ENCODE data around the gene NDRG3.
A peak's percentile ranks its signal among the peaks of the same experiment; 100 is the strongest.

The NDRG3 gene

DNA sequence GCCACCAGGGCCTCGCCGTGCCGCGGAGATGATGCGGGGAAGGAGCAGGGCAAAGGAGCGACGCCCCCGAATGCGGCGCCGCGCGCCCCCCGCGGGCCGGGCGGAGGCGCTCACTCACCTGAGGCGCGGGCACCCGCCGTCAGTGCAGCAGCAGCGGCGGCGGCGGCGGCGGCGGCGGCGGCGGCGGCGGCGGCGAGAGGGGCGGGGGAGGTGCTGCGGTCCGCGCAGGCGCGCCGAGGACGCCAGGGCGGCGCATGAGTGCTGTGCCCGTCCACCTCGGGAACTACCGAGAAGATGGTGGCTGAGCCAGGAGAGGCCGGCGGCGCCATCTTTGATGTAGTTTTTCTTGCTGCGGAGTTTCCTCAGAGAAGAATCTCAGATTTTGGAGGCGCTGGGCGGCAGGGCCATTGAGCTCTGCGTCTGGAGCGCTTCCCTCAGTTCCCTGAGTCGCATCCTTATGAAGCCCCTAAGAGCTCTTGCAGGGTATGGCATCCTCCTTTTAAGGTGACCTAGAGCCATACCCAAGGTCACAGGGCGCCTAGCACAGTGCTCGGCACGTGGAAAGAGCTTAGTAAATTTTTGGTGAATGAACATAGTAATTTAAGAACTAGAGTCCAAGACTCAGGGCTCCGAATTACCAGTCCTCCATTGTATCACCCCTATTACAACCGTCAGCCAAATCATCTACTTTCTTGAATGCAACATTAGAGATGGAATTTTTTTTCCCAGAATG is at the start of gene NDRG3:
Gene NDRG3, minus strand, starts transcription at position 164 of the 733 bp plus-strand sequence. CDS start 24,355 bp downstream, outside the sequence.
- DNase-seq, result peak; percentile 80

- DNase-seq, result no peak
Observed at GRCh38 chr20:36794116-36794474, 48.2 kb upstream of the NDRG3 start.

GRCh38 chr20:36793294-36794115 is 47.6 kb upstream of the NDRG3 start:
- no peak for DNase-seq

DNA sequence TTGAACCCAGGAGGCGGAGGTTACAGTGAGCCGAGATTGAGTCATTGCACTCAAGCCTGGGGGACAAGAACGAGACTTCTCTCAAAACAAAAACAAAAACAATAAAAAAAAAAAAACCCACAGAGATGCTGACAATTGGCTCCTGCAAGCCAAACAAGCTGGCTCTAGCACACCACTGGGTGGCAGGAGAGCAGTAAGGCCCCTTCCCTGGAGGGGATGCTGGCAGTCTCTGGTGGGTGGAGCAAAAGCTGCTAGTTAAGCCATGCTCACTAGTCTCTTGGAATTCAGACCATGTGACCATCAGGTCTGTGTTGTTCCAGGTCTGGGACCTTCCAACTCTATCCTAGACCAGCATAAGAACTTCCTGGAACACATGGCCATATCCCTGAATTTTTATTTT is 46.5 kb upstream of the NDRG3 start:
- no peak for DNase-seq

DNA sequence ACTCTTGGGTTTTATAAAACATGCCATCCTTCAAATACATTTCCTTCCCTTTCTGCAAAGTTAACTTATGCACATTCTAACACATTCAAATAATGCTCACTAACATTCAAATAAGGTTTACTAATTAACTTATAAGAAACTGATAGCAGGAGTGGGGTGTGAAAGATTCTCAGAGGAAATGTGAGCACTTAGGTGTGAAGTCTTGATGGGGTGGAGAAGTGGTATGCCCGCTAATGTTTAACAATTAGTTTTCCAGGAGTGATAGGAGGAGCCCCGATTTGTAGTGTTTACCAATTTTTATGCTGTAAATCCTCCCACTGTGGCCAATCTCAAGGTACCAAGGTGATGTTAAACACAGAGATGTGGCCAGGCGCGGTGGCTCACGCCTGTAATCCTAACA is 46.0 kb upstream of the NDRG3 start:
- no peak for DNase-seq

DNA sequence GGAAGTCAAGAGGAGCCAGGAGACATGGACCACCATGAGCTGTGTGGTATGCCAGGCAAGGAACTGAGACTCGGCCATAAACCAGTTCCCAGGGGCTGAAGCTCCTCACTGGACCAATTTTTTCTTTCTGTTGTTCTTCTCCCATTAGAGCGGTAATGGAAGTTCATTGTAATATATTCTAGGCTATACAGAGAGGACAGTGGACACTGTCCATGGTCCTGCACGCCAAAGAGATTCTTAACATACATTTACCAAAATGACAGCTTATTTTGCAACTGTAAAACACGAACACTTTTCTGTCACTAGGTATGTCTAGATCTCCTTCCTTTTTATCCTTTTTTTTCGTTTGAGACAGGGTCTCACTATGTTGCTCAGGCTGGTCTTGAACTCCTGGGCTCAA is 40.8 kb upstream of the NDRG3 start:
- DNase-seq, result no peak

DNA sequence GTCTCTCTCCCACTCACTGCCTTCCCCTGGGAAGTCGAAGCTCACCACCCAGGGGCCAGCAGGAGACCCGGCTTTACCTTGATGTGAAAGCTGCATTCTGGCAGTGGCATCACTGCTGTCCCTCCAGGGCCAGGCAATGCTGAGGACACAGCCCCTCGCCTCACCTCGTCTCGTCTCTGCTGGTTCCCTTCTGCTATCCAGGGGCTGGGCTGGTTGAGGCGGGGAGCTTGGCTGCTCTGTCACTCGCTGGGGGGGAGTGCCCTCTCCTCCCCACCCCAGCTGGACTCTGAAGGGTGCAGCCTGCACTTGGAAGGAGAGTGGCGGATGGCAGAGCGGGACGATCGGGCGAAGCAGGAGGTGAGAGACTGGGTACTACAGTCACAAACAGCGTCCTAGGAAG is 40.4 kb upstream of the NDRG3 start:
- DNase-seq, result no peak

DNA sequence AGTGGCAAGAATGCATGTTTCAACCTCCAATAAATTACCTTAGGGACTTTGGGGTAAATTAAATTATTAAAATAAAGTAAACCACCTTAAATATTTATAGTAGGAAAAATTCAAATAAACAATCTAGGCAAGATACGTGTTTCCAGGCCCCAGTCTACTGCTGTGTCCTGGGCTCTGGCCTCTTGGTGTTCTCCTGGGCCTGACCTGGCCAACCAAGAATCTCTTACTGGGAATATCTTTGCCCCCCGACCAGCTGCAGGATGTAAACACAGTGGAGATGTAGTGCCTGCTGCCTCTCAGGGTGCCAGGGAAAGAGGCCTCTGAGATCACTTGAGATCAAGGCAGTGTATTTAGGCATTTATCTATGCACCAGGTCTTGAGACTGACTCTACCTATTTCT is 39.4 kb upstream of the NDRG3 start:
- DNase-seq, result no peak

DNA sequence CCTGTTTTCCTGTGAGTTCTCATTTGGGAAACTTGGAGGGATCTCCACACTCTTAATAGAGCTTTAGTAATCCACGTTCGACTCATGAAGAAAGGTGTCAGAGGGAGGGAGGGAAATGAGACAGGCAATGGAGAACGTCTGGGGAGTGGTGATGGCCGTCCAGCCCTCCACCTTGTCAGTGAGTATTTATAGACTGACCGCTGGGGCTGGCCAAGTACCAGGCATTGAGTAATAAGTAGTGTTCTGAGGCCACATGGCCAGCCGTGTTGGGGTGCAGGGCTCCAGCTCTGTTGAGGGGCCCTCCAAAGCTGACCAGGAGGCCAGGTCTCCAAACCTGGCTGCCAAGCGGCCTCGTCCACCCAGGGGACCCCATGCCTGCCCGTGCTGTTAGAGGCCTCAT is 39.0 kb upstream of the NDRG3 start:
- no peak for DNase-seq

DNA sequence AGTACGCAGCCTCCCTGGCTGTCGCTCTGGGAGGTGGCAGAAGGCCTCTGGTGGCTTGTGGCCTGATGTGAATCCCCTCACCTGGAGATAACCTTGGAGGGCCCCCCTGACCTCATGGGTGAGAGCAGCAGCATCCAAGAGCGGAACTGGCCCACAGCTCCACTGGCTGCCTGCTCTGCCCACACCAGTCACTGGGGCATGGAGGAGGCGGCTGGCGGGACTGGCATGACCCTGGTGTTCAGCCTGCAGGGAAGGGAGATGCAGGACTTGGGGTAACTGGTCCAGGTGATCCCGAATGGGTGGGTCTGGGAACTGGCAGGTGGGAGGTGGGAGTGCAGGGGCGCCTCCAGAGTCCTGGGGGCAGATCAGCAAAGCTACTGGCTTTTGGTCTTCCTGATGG is 38.2 kb upstream of the NDRG3 start:
- no peak for DNase-seq

GRCh38 chr20:36779656-36780025 is 33.8 kb upstream of the NDRG3 start:
- DNase-seq, result no peak

DNA sequence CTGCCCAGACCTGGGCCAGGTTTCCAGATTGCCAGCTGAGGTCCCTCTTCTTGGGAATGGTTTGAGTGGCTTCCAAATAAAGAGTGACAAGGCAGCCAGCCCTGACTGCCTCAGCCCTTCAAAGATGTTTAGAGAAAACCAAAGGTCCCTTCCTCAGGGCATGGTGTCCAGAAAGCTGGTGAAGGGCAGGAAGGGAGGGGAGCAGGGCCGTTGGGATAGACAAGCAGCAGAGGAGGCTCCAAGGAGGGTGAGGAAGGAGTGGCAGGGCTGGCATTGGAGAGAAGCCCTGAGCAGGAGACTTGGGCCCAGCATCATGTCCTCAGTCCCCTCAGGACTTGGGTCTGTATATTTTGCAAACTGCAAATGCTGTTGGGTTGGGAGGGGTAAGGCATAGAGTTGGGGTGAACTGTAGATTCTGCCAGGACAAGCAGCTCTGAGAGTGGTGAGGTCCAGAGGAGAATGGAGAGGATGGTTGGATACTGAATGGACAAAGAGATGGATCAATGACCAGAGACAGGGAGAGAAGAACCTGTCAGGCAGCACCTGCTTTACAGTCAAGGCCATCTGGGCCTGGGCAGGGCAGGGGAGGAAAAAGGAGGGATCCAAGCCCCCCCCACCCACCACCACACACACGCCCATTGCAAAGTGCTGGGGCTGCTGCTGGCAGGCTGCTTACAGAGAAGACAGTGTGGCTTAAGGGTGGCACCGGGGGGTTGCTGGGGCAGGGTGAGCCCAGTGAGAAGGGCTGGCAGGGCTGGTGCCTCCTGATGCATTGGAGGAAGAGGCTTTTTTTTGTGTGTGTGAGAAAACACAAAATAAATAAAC is 33.2 kb upstream of the NDRG3 start:
- DNase-seq, result no peak

GRCh38 chr20:36777576-36777975 is 31.7 kb upstream of the NDRG3 start:
- DNase-seq, result no peak

DNA sequence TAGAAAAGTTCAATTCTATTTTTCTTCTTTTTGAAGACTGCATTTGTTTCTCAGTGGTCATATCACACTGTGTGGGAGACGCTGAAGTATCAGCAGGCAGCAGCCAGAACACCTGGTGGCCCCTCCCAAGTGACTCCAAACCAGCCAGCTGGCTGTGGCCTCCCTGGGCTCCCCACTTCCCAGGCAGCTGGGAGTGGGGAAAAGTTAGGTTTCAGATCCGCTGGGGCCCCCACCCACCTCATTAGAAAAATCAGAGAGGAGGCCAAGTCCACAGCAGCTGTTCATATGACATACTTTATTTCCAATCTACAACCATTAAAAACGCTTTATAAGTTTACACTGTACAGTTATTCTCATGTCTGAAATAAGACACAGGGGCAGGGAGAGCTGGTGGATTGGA is 31.3 kb upstream of the NDRG3 start:
- no peak for DNase-seq

- no peak for DNase-seq
Observed at GRCh38 chr20:36775826-36776225, 29.9 kb upstream of the NDRG3 start.

DNA sequence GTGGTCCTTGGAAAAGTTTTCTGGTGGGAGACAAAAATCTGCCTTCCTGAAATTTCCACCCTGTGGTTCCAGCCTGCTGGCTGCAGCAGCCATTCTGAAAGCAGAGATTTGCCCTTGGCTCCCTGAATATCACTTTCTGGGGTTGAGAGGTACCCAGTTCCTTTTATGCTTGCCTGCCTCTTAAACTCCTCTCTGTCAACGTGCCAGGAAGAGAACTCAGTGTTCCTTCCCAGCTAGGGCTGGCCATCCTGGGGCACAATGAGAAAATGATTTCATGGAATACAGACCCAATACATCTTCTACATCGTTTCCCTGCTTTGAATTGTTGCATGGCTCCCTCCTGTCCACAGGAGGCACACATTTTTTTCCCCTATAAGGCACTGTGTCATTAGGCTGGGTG is 29.3 kb upstream of the NDRG3 start:
- DNase-seq, result no peak

DNA sequence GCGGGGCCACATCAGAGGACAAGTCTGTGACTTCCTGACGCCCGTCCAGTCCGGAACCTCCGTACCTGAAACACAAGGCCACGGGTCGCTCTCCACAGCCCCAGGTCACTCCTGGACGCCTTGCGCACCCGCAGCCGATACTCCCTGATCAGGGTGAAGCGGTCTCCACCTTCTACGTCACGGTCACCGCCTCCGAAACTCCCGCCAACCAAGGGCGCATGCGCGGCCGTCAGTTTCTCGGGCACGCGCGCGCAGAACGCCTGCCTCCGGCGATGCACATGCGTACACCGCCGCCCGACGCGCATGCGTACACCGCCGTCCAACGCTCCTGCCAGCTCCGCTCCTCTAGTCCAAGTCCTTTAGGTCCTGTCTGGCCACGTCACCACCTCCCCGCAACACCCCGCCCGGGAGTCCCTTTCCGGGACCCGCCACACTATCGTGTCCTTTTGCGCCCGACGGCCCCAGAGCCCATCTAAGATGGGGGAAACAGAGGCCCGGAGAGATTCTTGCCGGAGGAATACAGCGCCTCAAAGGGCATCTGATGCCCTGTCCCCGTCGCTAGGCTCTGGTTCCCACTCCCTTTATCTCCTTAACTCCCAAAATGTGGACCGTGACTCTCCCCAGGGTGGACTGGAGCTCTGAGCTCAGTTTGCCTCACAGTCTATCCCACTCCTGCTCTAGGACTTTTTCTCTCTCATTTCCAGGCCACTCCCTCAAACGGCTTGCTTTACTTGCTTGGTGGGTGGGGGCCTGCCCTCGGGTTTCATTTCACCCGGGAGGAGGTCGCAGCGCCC is 27.9 kb upstream of the NDRG3 start, which contains the start of gene DSN1:
Gene DSN1, minus strand, starts transcription at position 167 of the 794 bp plus-strand sequence. CDS start 2,305 bp downstream, outside the sequence.
- peak; percentile 99 for DNase-seq

DNA sequence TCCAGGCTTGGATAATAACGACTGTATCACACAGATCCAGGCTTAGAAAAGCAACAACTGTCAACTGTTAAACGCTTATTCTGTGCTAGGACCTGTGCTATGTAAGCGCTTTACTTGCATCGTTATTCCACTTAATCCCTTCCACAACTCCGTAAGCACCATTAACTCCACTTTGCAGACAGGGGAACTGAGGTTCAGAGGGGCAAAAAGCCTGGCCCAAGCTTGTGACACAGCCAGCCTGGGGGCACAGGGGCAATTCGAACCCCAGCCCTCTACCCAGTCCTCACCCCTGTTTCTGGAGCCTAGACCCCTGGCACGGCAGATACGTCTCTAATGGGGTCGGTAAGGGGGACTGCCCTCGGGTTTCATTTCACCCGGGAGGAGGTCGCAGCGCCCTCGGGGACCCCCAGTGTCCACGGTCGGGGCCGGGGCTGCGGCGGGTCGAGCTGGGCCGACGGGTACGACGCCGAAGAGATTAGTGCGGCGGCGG is 27.3 kb upstream of the NDRG3 start:
- no peak for DNase-seq

- no peak for DNase-seq
Observed at GRCh38 chr20:36770680-36771079, 24.8 kb upstream of the NDRG3 start.

- DNase-seq, result no peak
Observed at GRCh38 chr20:36768768-36769430, 23.0 kb upstream of the NDRG3 start.

GRCh38 chr20:36761125-36761524 is 15.2 kb upstream of the NDRG3 start:
- DNase-seq, result no peak

GRCh38 chr20:36760647-36761046 is 14.8 kb upstream of the NDRG3 start:
- no peak for DNase-seq

Data from GOT3 (cell line).